MM.1S (cell line): ENCODE results near the gene IFITM1.

ENCODE experiments used
- DNase-seq: peaks from one replicate; pipeline ENCODE4 v3.0.0-alpha.2; 2015
- H2AFZ ChIP-seq: fragments of 300-600 bp; sonication (generic); 2 replicates; pipeline ENCODE4 v1.6.0; 2016; ENCODE audit warnings: antibody characterized with exemption, low read length
- H3F3A ChIP-seq: fragments of 300-600 bp; sonication (generic); 2 replicates; pipeline ENCODE4 v1.6.1; 2016; ENCODE audit warnings: mild to moderate bottlenecking, antibody characterized with exemption, low read length, moderate library complexity, mixed read lengths; ENCODE audit not compliant: insufficient read depth
- H3K27ac ChIP-seq: fragments of 300-600 bp; sonication (generic); 2 replicates; pipeline ENCODE4 v1.5.1; 2016; ENCODE audit warnings: mild to moderate bottlenecking, low read length
- H3K27me3 ChIP-seq: fragments of 300-600 bp; sonication (generic); replicated peaks from 2 replicates; pipeline ENCODE4 v1.6.0; 2016; ENCODE audit warnings: low read length; ENCODE audit not compliant: insufficient read depth
- H3K36me3 ChIP-seq: fragments of 300-600 bp; sonication (generic); replicated peaks from 2 replicates; pipeline ENCODE4 v1.6.1; 2016; ENCODE audit warnings: mild to moderate bottlenecking, low read length, mixed read lengths; ENCODE audit not compliant: insufficient read depth
- H3K4me1 ChIP-seq: fragments of 300-600 bp; sonication (generic); 2 replicates; pipeline ENCODE4 v1.6.1; 2016; ENCODE audit warnings: low read length, mixed read lengths
- H3K4me2 ChIP-seq: fragments of 300-600 bp; sonication (generic); 2 replicates; pipeline ENCODE4 v1.6.0; 2016; ENCODE audit warnings: low read depth, low read length
- H3K4me3 ChIP-seq: fragments of 300-600 bp; sonication (generic); 2 replicates; pipeline ENCODE4 v1.5.1; 2016; ENCODE audit warnings: low read length, mixed read lengths
- H3K79me2 ChIP-seq: fragments of 300-600 bp; sonication (generic); 2 replicates; pipeline ENCODE4 v1.6.1; 2016; ENCODE audit warnings: mixed run types, low read length, mixed read lengths
- H3K9ac ChIP-seq: fragments of 300-600 bp; sonication (generic); 2 replicates; pipeline ENCODE4 v1.6.1; 2016; ENCODE audit warnings: low read length, mixed read lengths
- H3K9me2 ChIP-seq: fragments of 300-600 bp; sonication (generic); replicated peaks from 2 replicates; pipeline ENCODE4 v1.6.1; 2016; ENCODE audit warnings: mild to moderate bottlenecking, low read length, mixed read lengths; ENCODE audit not compliant: insufficient read depth
- H3K9me3 ChIP-seq: fragments of 300-600 bp; sonication (generic); replicated peaks from 2 replicates; pipeline ENCODE4 v1.6.1; 2016; ENCODE audit warnings: mild to moderate bottlenecking, low read length, mixed read lengths; ENCODE audit not compliant: insufficient read depth
- H4K20me1 ChIP-seq: fragments of 300-600 bp; sonication (generic); 2 replicates; pipeline ENCODE4 v1.6.1; 2016; ENCODE audit warnings: mild to moderate bottlenecking, low read length, moderate library complexity, mixed read lengths; ENCODE audit not compliant: insufficient read depth
- CTCF ChIP-seq: fragments of 300-600 bp; sonication (generic); IDR thresholded peaks from 2 replicates; pipeline ENCODE4 v1.5.1; 2016; ENCODE audit warnings: antibody characterized with exemption, low read length, mixed read lengths
- EZH2 ChIP-seq: fragments of 300-600 bp; sonication (generic); optimal IDR thresholded peaks from 2 replicates; pipeline ENCODE3; 2017; ENCODE audit warnings: low read depth, mild to moderate bottlenecking, antibody characterized with exemption, low read length, mixed read lengths

IFITM1 gene

GRCh38 chr11:363948-364761 is 50.3 kb downstream of the IFITM1 start:
- Histone ChIP-seq H3K27me3 (peaks cover 77% of the 10 kb centered on the region), H3K4me1 (0 out of 2 replicates have a peak, but pooled peaks cover 3% of the 10 kb centered on the region), H3K9me3 (no peaks in the 10 kb centered on the region), H3K4me2 (peak overlapping the region; percentile 61), H3K9me2 (no peaks in the 10 kb centered on the region), H3K36me3 (no peaks in the 10 kb centered on the region), H3K4me3 (0 out of 2 replicates have a peak overlapping the region, but pooled peaks have one; percentile 24), H4K20me1 (no peaks in the 10 kb centered on the region), H3F3A (no peaks in the 10 kb centered on the region), H3K9ac (no peak overlapping the region), H3K79me2 (no peaks in the 10 kb centered on the region), H2AFZ (peak overlapping the region; percentile 77), H3K27ac (no peak overlapping the region)
- TF ChIP-seq CTCF, result peak; percentile 56
- TF ChIP-seq EZH2, result no peak
- peak; percentile 70 for DNase-seq
